Measurements from ENCODE around the gene RAB29. TPM values are rescaled to one million over a fixed set of nuclear protein-coding genes. Genes with fewer than 3 reads are reported as not detected.

RAB29 gene
- total and polyA plus RNA-seq, 9 of the 15 experiments (the other 6 are each of a cell fraction or from before 2014, with no cell fraction given), result 6.3 to 17.6 (median 8.0) TPM

GRCh38 chr1:205787287-205787916, 12.1 kb upstream of the RAB29 start (continued):
- TF ChIP-seq ZBTB26 (CRISPR knock-in tag; IDR thresholded peaks at IDR 0.05), result no peak
- TF ChIP-seq BRF2 (IDR thresholded peaks at IDR 0.05; ENCODE audit: borderline replicate concordance, insufficient read depth, insufficient read length), result no peak
- no peak for TF ChIP-seq NELFE (IDR thresholded peaks at IDR 0.05; ENCODE audit: insufficient read depth, insufficient read length)
- no peak for TF ChIP-seq U2AF2 (optimal IDR thresholded peaks at IDR 0.05; ENCODE audit: low read depth, low read length)
- TF ChIP-seq ZNF75A (CRISPR knock-in tag; IDR thresholded peaks at IDR 0.05), result no peak
- TF ChIP-seq POLR2B (IDR thresholded peaks at IDR 0.05; ENCODE audit: low read depth, partially characterized antibody), result peak; percentile 28
- TF ChIP-seq ZNF512 (tag; IDR thresholded peaks at IDR 0.05), result no peak
- TF ChIP-seq ZNF77 (CRISPR knock-in tag; IDR thresholded peaks at IDR 0.05), result no peak
- TF ChIP-seq TSC22D4 (tag; IDR thresholded peaks at IDR 0.05), result no peak
- no peak for TF ChIP-seq GMEB1 (CRISPR knock-in tag; IDR thresholded peaks at IDR 0.05)
- TF ChIP-seq MTA2 (IDR thresholded peaks at IDR 0.05; ENCODE audit: low read depth), result no peak; the same call in 1 of the 2 replicates
- no peak for TF ChIP-seq TOE1 (IDR thresholded peaks at IDR 0.05; ENCODE audit: borderline replicate concordance)
- no peak for TF ChIP-seq TOE1 (CRISPR knock-in tag; IDR thresholded peaks at IDR 0.05; ENCODE audit: borderline replicate concordance, low read depth)
- 0 out of 2 replicates have a peak, but pooled peaks have one; percentile 44 for TF ChIP-seq THRB (CRISPR knock-in tag; conservative IDR thresholded peaks at IDR 0.05)
- no peak for TF ChIP-seq HNRNPL (IDR thresholded peaks at IDR 0.05; ENCODE audit: low read depth, low read length)
- no peak for TF ChIP-seq ASH1L (IDR thresholded peaks at IDR 0.05; ENCODE audit: borderline replicate concordance, low read depth, partially characterized antibody)
- no peak for TF ChIP-seq SRSF9 (IDR thresholded peaks at IDR 0.05; ENCODE audit: borderline replicate concordance, low read depth, low read length)
- peak; percentile 65; the same call in 1 of the 2 replicates for TF ChIP-seq GATA2 (CRISPR knock-in tag; IDR thresholded peaks at IDR 0.05)
- no peak for TF ChIP-seq TCF3 (CRISPR knock-in tag; IDR thresholded peaks at IDR 0.05)

Measured in K562 (cell line).